ENCODE data around the gene KCTD13.
A peak's percentile ranks its signal among the peaks of the same experiment; 100 is the strongest.
"Not testable (repeated sequence)": the region's sequence is repeated elsewhere in the genome, so short reads cannot be mapped to it uniquely, and the experiment has no call there.

Gene KCTD13

GRCh38 chr16:29906520-29907244 is 19.3 kb downstream of the KCTD13 start:
- no peak for DNase-seq

- no peak for DNase-seq
Measured at GRCh38 chr16:29905668-29906067, 20.4 kb downstream of the KCTD13 start.

- no peak for DNase-seq
Measured at GRCh38 chr16:29904947-29905346, 21.1 kb downstream of the KCTD13 start.

- no peak for DNase-seq
Measured at GRCh38 chr16:29903590-29903989, 22.4 kb downstream of the KCTD13 start.

GRCh38 chr16:29901607-29901945 is 24.4 kb downstream of the KCTD13 start:
- no peak for DNase-seq

GRCh38 chr16:29900888-29901606 is 25.0 kb downstream of the KCTD13 start:
- no peak for DNase-seq

- no peak for DNase-seq
Measured at GRCh38 chr16:29900102-29900887, 25.7 kb downstream of the KCTD13 start, which contains the start of gene ASPHD1. Gene ASPHD1, plus strand, starts transcription at chr16:29900488. Its CDS starts 484 bp downstream, at chr16:29900972.

- DNase-seq, result peak; percentile 96
Measured at GRCh38 chr16:29899516-29900101, 26.4 kb downstream of the KCTD13 start, which contains the start of gene SEZ6L2. Gene SEZ6L2, minus strand, starts transcription at chr16:29899550. Its CDS starts 531 bp downstream, at chr16:29899019.

GRCh38 chr16:29898804-29899515 is 27.1 kb downstream of the KCTD13 start:
- DNase-seq, result no peak

- DNase-seq, result no peak
Measured at GRCh38 chr16:29898135-29898803, 27.8 kb downstream of the KCTD13 start.

GRCh38 chr16:29897333-29897732 is 28.7 kb downstream of the KCTD13 start:
- DNase-seq, result no peak

- no peak for DNase-seq
Measured at GRCh38 chr16:29896841-29897240, 29.2 kb downstream of the KCTD13 start.

- DNase-seq, result no peak
Measured at GRCh38 chr16:29894352-29894751, 31.7 kb downstream of the KCTD13 start.

GRCh38 chr16:29893553-29893952 is 32.5 kb downstream of the KCTD13 start:
- no peak for DNase-seq

GRCh38 chr16:29892458-29892813 is 33.6 kb downstream of the KCTD13 start:
- no peak for DNase-seq

GRCh38 chr16:29891525-29892457 is 34.2 kb downstream of the KCTD13 start:
- no peak for DNase-seq

- not testable (repeated sequence) for DNase-seq
Measured at GRCh38 chr16:29889372-29889771, 36.7 kb downstream of the KCTD13 start.

- no peak for DNase-seq
Measured at GRCh38 chr16:29883987-29884386, 42.0 kb downstream of the KCTD13 start.

GRCh38 chr16:29881050-29881449 is 45.0 kb downstream of the KCTD13 start:
- no peak for DNase-seq

GRCh38 chr16:29878172-29878571 is 47.9 kb downstream of the KCTD13 start:
- no peak for DNase-seq
